Body of pancreas (tissue), 4 donors: ENCODE data around the gene KIFC3. TPM values are rescaled to one million over a fixed set of nuclear protein-coding genes. Genes with fewer than 3 reads are reported as not detected.
A peak's percentile ranks its signal among the peaks of the same experiment; 100 is the strongest.

Source experiments
- ATAC-seq: fragments of 150-250 bp; one replicate; pipeline ENCODE4 v1.9.1; 2016
- DNase-seq, 4 donors: peaks; one replicate each; pipeline ENCODE4 v3.0.0-alpha.2; 2019
- H3K27ac ChIP-seq, 4 donors: fragments of 200-600 bp; sonication (generic); 1 replicate in 3 of 4; 2 replicates in 1 of 4; pipeline versions ENCODE4 v1.5.1 to v1.6.1; 2016 to 2019; ENCODE audit warnings: mild to moderate bottlenecking in 1 of 4, mixed read lengths in 1 of 4, moderate library complexity in 1 of 4
- H3K27me3 ChIP-seq, 2 donors: fragments of 200-600 bp; sonication (generic); one replicate each; pipeline ENCODE4 v1.6.0; 2016; ENCODE audit warnings: mild to moderate bottlenecking in 1 of 2
- H3K36me3 ChIP-seq, 2 donors: fragments of 200-600 bp; sonication (generic); replicated peaks in 1 of 2; 2 replicates each; pipeline ENCODE4 v1.5.1; 2016; ENCODE audit warnings: low read depth in 2 of 2; ENCODE audit not compliant: insufficient read depth in 1 of 2
- H3K4me1 ChIP-seq: fragments of 200-600 bp; sonication (generic); one replicate; pipeline ENCODE4 v1.6.0; 2016
- H3K4me3 ChIP-seq, 2 donors: fragments of 200-600 bp; sonication (generic); 1 replicate in 1 of 2; 2 replicates in 1 of 2; pipeline ENCODE4 v1.5.1; 2016 to 2019
- H3K9me3 ChIP-seq, 3 donors: fragments of 200-600 bp; sonication (generic); 1 replicate in 2 of 3; 2 replicates in 1 of 3; pipeline ENCODE4 v1.5.1; 2016
- CTCF ChIP-seq, 7 experiments: fragments of 450-650 bp in 4 of 7; fragments of 200-600 bp in 3 of 7; sonication (generic) in 3 of 7; IDR thresholded peaks; one replicate each; pipeline ENCODE4 v1.5.1; 2016 to 2019; ENCODE audit warnings: antibody characterized with exemption in 7 of 7
- POLR2A ChIP-seq, 3 donors: fragments of 450-650 bp; IDR thresholded peaks; one replicate each; pipeline ENCODE4 v1.6.1; 2016; ENCODE audit warnings: antibody characterized with exemption in 3 of 3, mild to moderate bottlenecking in 2 of 3
- WGBS, 2 donors: methylation state at CpG; one replicate each; pipeline ENCODE4 v1.1.5; 2017; 5-methylcytosine and 5-hydroxymethylcytosine counted together
- intact Hi-C: fragments of 100-400 bp; cut with DNase I; formaldehyde crosslinking; loops from one replicate; pipeline ENCODE4 v1.15.1; 2023
- total RNA-seq, 2 donors: library from RNA; depleted of rRNA; stranded (reverse); fragments of >200 nt; gene quantifications; one replicate each; pipeline ENCODE4 v1.1.0, GENCODE V29; 2016

KIFC3 gene
- total RNA-seq, 2 donors from 2014 or later = 120 to 205 TPM

DNA sequence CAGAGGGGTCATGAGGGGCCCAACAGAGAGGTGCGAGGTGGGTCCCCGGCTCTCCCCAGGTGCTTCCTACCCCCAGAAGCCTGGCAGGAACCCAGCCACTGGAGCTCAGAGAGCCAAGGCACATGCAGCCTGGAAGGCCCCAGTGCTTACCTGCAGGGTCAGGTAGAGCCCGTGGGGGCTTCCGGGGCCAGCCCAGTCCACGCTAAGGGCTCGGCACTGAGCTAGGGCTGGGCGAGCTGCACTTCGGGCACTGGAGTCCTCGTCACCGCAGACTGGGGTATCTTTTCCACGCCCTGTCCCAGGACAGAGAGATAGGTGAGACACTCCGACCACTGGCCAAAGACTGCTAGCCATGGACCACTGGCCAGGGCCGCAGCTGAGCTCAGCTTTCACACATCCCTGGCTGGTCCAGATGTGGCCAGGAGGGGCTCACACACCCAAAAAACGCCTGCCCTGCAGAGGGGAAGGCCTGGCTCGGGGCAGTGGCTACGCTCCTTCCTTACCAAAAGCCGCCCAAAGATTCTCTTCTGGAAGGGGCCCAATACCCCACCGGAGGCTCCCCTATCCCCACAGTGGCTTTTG, 7.4 kb downstream of the KIFC3 start:
- DNase-seq (no peak), ATAC-seq (no peak)
- H3K36me3 ChIP-seq = peaks cover 0 to 1% of the 10 kb centered on the region in 2 donors
- H3K27ac ChIP-seq = peak overlapping the region in 3 of 4 donors; percentile 93 to 96 (median 96)
- TF ChIP-seq CTCF (IDR thresholded peaks at IDR 0.05) (no peak), POLR2A (IDR thresholded peaks at IDR 0.05) (no peak)
- WGBS, 2 donors = 75 to 100% methylated on average over 2 to 18 of the region's 18 CpGs
- intact Hi-C loops = no loop called here
- H3K27me3 ChIP-seq = no peaks in the 10 kb centered on the region
- H3K4me3 ChIP-seq = no peak overlapping the region
- H3K4me1 ChIP-seq = peaks cover 61% of the 10 kb centered on the region
- no peaks in the 10 kb centered on the region for H3K9me3 ChIP-seq

GRCh38 chr16:57791893-57792461, 10.3 kb downstream of the KIFC3 start:
- no peak for DNase-seq
- intact Hi-C loops = no loop called here
- Histone ChIP-seq H3K27ac (peak overlapping the region in 1 of 4 donors; percentile 10), H3K36me3 (peaks cover 0 to 8% of the 10 kb centered on the region in 2 donors), H3K27me3 (no peaks in the 10 kb centered on the region), H3K4me3 (no peak overlapping the region), H3K9me3 (no peaks in the 10 kb centered on the region), H3K4me1 (peaks cover 40% of the 10 kb centered on the region)
- 62 to 70% methylated on average over 8 of the region's 8 CpGs for WGBS, 2 donors
- no peak for ATAC-seq
- no peak for TF ChIP-seq POLR2A (IDR thresholded peaks at IDR 0.05)
- no peak for TF ChIP-seq CTCF (IDR thresholded peaks at IDR 0.05)

DNA sequence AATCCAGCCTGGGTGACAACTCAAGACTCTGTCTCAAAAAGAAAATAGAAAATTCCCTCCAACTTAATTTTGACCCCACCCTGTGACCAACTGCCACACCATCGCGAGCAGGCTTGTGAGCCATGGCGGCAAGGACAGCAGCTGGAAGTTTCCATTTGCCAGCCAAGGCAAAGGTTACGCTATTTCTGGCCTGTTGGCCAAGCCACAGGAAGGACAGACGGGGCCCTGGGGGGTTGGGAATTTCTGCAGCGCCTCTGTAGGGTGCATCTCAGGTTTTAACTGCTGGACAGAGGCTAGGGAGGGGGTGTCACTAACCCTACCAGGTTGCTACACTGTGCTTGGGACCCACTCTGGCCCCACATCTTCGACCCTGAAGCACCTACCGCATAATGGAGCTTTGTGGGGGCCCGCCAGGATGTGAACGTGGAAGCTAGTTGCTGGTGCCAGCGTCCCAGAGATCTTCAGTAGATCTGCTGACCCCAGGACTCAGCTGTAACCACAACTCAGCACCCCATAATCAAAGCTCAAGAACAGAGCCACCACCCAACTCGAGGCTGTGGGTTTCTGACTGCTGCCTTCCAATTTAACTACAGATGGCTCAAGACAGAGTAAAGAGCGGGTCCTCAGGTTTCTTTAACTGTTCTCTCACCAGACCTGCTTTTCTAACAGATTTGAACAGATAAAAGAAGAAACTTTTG, 10.9 kb downstream of the KIFC3 start:
- no peak for ATAC-seq
- H3K9me3 ChIP-seq = no peaks in the 10 kb centered on the region
- H3K36me3 ChIP-seq = peaks cover 0 to 8% of the 10 kb centered on the region in 2 donors
- WGBS, 2 donors = 46 to 51% methylated on average over 9 to 13 of the region's 13 CpGs
- no peak for TF ChIP-seq CTCF (IDR thresholded peaks at IDR 0.05)
- TF ChIP-seq POLR2A (IDR thresholded peaks at IDR 0.05) = no peak
- H3K27me3 ChIP-seq = no peaks in the 10 kb centered on the region
- peak in 2 of 4 donors; percentile 43 to 50 for DNase-seq
- intact Hi-C loops = no loop called here
- H3K4me1 ChIP-seq = peaks cover 34% of the 10 kb centered on the region
- peak overlapping the region in 3 of 4 donors; percentile 7 to 23 (median 10) for H3K27ac ChIP-seq
- H3K4me3 ChIP-seq = no peak overlapping the region

- Histone ChIP-seq H3K27ac (no peak overlapping the region), H3K9me3 (no peaks in the 10 kb centered on the region), H3K4me1 (peaks cover 20% of the 10 kb centered on the region), H3K27me3 (no peaks in the 10 kb centered on the region), H3K4me3 (no peak overlapping the region), H3K36me3 (peaks cover 0 to 8% of the 10 kb centered on the region in 2 donors)
- TF ChIP-seq CTCF (IDR thresholded peaks at IDR 0.05) (no peak), POLR2A (IDR thresholded peaks at IDR 0.05) (no peak)
- ATAC-seq (no peak), DNase-seq (no peak)
- 89 to 90% methylated on average over 9 to 12 of the region's 12 CpGs for WGBS, 2 donors
- intact Hi-C loops = no loop called here
Measured at GRCh38 chr16:57788951-57789350, 13.3 kb downstream of the KIFC3 start.
